MM.1S (cell line): Measurements from ENCODE around the gene MYH7.

Experiments used
- DNase-seq: peaks from one replicate; pipeline ENCODE4 v3.0.0-alpha.2; 2015
- H2AFZ ChIP-seq: fragments of 300-600 bp; sonication (generic); 2 replicates; pipeline ENCODE4 v1.6.0; 2016; ENCODE audit warnings: antibody characterized with exemption, low read length
- H3F3A ChIP-seq: fragments of 300-600 bp; sonication (generic); 2 replicates; pipeline ENCODE4 v1.6.1; 2016; ENCODE audit warnings: mild to moderate bottlenecking, antibody characterized with exemption, low read length, moderate library complexity, mixed read lengths; ENCODE audit not compliant: insufficient read depth
- H3K27ac ChIP-seq: fragments of 300-600 bp; sonication (generic); 2 replicates; pipeline ENCODE4 v1.5.1; 2016; ENCODE audit warnings: mild to moderate bottlenecking, low read length
- H3K27me3 ChIP-seq: fragments of 300-600 bp; sonication (generic); replicated peaks from 2 replicates; pipeline ENCODE4 v1.6.0; 2016; ENCODE audit warnings: low read length; ENCODE audit not compliant: insufficient read depth
- H3K36me3 ChIP-seq: fragments of 300-600 bp; sonication (generic); replicated peaks from 2 replicates; pipeline ENCODE4 v1.6.1; 2016; ENCODE audit warnings: mild to moderate bottlenecking, low read length, mixed read lengths; ENCODE audit not compliant: insufficient read depth
- H3K4me1 ChIP-seq: fragments of 300-600 bp; sonication (generic); 2 replicates; pipeline ENCODE4 v1.6.1; 2016; ENCODE audit warnings: low read length, mixed read lengths
- H3K4me2 ChIP-seq: fragments of 300-600 bp; sonication (generic); 2 replicates; pipeline ENCODE4 v1.6.0; 2016; ENCODE audit warnings: low read depth, low read length
- H3K4me3 ChIP-seq: fragments of 300-600 bp; sonication (generic); 2 replicates; pipeline ENCODE4 v1.5.1; 2016; ENCODE audit warnings: low read length, mixed read lengths
- H3K79me2 ChIP-seq: fragments of 300-600 bp; sonication (generic); 2 replicates; pipeline ENCODE4 v1.6.1; 2016; ENCODE audit warnings: mixed run types, low read length, mixed read lengths
- H3K9ac ChIP-seq: fragments of 300-600 bp; sonication (generic); 2 replicates; pipeline ENCODE4 v1.6.1; 2016; ENCODE audit warnings: low read length, mixed read lengths
- H3K9me2 ChIP-seq: fragments of 300-600 bp; sonication (generic); replicated peaks from 2 replicates; pipeline ENCODE4 v1.6.1; 2016; ENCODE audit warnings: mild to moderate bottlenecking, low read length, mixed read lengths; ENCODE audit not compliant: insufficient read depth
- H3K9me3 ChIP-seq: fragments of 300-600 bp; sonication (generic); replicated peaks from 2 replicates; pipeline ENCODE4 v1.6.1; 2016; ENCODE audit warnings: mild to moderate bottlenecking, low read length, mixed read lengths; ENCODE audit not compliant: insufficient read depth
- H4K20me1 ChIP-seq: fragments of 300-600 bp; sonication (generic); 2 replicates; pipeline ENCODE4 v1.6.1; 2016; ENCODE audit warnings: mild to moderate bottlenecking, low read length, moderate library complexity, mixed read lengths; ENCODE audit not compliant: insufficient read depth
- EZH2 ChIP-seq: fragments of 300-600 bp; sonication (generic); optimal IDR thresholded peaks from 2 replicates; pipeline ENCODE3; 2017; ENCODE audit warnings: low read depth, mild to moderate bottlenecking, antibody characterized with exemption, low read length, mixed read lengths
- EZH2phosphoT487 ChIP-seq: fragments of 300-600 bp; sonication (generic); IDR thresholded peaks from 2 replicates; pipeline ENCODE4 v1.6.1; 2018; ENCODE audit warnings: antibody characterized with exemption, low read length
- TF ChIP-seq, protein P1 (sequence below): fragments of 300-600 bp; sonication (generic); IDR thresholded peaks from 2 replicates; pipeline ENCODE4 v1.5.1; 2016; ENCODE audit warnings: antibody characterized with exemption, low read length, mixed read lengths

MYH7 gene

DNA sequence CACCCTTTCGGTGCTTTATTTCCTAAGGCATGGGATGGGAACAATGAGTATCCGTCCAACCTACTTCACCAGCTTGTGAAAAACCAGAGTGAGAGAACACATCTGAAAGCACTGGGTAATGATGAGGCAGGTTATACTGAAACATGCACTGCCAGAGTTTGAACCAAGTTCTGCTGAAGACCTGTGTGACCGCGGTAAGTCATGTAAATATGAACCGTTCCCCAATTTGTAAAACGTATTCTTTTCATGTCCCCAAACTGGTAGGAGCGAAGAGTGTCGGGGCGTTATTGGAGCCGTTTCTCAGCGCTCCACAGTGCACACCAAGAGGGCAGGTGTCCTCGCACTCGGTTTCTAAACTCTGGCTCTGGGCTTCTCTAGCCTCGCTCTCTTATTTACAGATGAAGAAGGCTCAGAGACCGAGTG, 33.3 kb upstream of the MYH7 start:
- Histone ChIP-seq H2AFZ (peak overlapping the region; percentile 92), H4K20me1 (no peaks in the 10 kb centered on the region), H3K9me3 (no peaks in the 10 kb centered on the region), H3K4me3 (peak overlapping the region; percentile 86), H3K9me2 (no peaks in the 10 kb centered on the region), H3K9ac (no peak overlapping the region), H3K36me3 (no peaks in the 10 kb centered on the region), H3K4me1 (no peaks in the 10 kb centered on the region), H3K4me2 (peak overlapping the region; percentile 64), H3K79me2 (peaks cover 16% of the 10 kb centered on the region), H3F3A (no peaks in the 10 kb centered on the region), H3K27ac (no peak overlapping the region), H3K27me3 (no peaks in the 10 kb centered on the region)
- TF ChIP-seq EZH2phosphoT487 (no peak), EZH2 (no peak)
- TF ChIP-seq, protein P1, sequence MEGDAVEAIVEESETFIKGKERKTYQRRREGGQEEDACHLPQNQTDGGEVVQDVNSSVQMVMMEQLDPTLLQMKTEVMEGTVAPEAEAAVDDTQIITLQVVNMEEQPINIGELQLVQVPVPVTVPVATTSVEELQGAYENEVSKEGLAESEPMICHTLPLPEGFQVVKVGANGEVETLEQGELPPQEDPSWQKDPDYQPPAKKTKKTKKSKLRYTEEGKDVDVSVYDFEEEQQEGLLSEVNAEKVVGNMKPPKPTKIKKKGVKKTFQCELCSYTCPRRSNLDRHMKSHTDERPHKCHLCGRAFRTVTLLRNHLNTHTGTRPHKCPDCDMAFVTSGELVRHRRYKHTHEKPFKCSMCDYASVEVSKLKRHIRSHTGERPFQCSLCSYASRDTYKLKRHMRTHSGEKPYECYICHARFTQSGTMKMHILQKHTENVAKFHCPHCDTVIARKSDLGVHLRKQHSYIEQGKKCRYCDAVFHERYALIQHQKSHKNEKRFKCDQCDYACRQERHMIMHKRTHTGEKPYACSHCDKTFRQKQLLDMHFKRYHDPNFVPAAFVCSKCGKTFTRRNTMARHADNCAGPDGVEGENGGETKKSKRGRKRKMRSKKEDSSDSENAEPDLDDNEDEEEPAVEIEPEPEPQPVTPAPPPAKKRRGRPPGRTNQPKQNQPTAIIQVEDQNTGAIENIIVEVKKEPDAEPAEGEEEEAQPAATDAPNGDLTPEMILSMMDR: no peak
- DNase-seq: no peak

DNA sequence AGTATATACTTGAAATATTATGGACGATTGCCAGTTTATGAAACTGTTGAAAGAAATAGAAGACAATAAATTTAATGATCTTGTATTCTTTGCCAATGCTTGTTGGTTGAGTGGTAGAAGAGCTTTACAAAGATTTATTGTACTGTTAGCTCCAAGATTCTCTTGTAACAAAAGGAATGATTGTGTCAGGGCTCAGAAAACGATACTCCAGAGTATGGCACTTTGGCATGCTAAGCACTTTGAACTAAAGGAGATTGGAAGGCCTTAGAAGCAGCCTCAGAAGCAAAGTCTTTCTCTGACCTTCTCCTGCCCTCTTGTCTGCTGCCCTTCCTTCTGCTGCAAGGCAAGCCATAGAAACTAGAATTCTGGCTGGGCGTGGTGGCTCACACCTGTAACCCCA, 29.8 kb upstream of the MYH7 start:
- H3K9me3 ChIP-seq: no peaks in the 10 kb centered on the region
- H3K4me1 ChIP-seq: no peaks in the 10 kb centered on the region
- H3K27ac ChIP-seq: no peak overlapping the region
- H3K9me2 ChIP-seq: no peaks in the 10 kb centered on the region
- H3K4me2 ChIP-seq: no peak overlapping the region
- H3K4me3 ChIP-seq: no peak overlapping the region
- H3K27me3 ChIP-seq: no peaks in the 10 kb centered on the region
- no peaks in the 10 kb centered on the region for H4K20me1 ChIP-seq
- peaks cover 6% of the 10 kb centered on the region for H3K79me2 ChIP-seq
- H3K9ac ChIP-seq: no peak overlapping the region
- H3F3A ChIP-seq: no peaks in the 10 kb centered on the region
- no peaks in the 10 kb centered on the region for H3K36me3 ChIP-seq
- H2AFZ ChIP-seq: no peak overlapping the region
- DNase-seq: no peak
- TF ChIP-seq, protein P1: no peak
- TF ChIP-seq EZH2phosphoT487 (no peak), EZH2 (no peak)

DNA sequence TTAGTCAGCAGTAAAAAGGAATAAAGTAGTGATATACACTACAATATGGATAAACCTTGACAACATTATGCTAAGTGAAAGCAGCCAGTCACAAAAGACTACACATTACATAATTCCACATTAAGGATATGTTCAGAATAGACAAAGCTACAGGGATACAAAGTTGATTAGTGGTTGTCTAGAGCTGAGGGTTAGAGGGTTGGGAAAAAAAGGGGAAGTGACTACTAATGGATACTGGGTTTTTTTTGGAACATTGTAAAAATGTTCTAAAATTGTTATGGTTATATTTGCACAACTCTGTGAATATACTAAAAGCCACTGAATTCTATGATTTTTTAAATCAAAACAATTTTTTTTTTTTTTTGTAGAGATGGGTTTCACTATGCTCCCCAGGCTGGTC, 29.2 kb upstream of the MYH7 start:
- no peaks in the 10 kb centered on the region for H3K4me1 ChIP-seq
- no peaks in the 10 kb centered on the region for H3K9me2 ChIP-seq
- H3F3A ChIP-seq: no peaks in the 10 kb centered on the region
- no peak for DNase-seq
- H3K79me2 ChIP-seq: peaks cover under 1% of the 10 kb centered on the region
- TF ChIP-seq EZH2 (no peak), EZH2phosphoT487 (no peak)
- TF ChIP-seq, protein P1: no peak
- no peaks in the 10 kb centered on the region for H3K9me3 ChIP-seq
- H3K36me3 ChIP-seq: no peaks in the 10 kb centered on the region
- H3K9ac ChIP-seq: no peak overlapping the region
- no peak overlapping the region for H2AFZ ChIP-seq
- no peaks in the 10 kb centered on the region for H4K20me1 ChIP-seq
- no peak overlapping the region for H3K4me2 ChIP-seq
- H3K27ac ChIP-seq: no peak overlapping the region
- H3K27me3 ChIP-seq: no peaks in the 10 kb centered on the region
- H3K4me3 ChIP-seq: no peak overlapping the region
